GM21515 (cell line): Measurements from ENCODE around the gene JAG2.

Experiments used
- ATAC-seq: cut with Tn5 transposase; IDR thresholded peaks from one replicate; pipeline ENCODE4 v1.9.1; 2021; ENCODE audit not compliant: unreplicated experiment

The JAG2 gene

GRCh38 chr14:105152794-105153241, 15.8 kb downstream of the JAG2 start:
- no peak for ATAC-seq

- ATAC-seq = no peak
Measured at GRCh38 chr14:105151838-105152793, 16.5 kb downstream of the JAG2 start.

GRCh38 chr14:105151084-105151837, 17.3 kb downstream of the JAG2 start:
- ATAC-seq = no peak

GRCh38 chr14:105150368-105151083, 18.1 kb downstream of the JAG2 start:
- no peak for ATAC-seq

- ATAC-seq = no peak
Measured at GRCh38 chr14:105150026-105150367, 18.6 kb downstream of the JAG2 start.

- ATAC-seq = no peak
Measured at GRCh38 chr14:105149146-105149781, 19.3 kb downstream of the JAG2 start.

GRCh38 chr14:105148604-105149145, 19.9 kb downstream of the JAG2 start:
- ATAC-seq = no peak

- ATAC-seq = no peak
Measured at GRCh38 chr14:105147671-105148603, 20.6 kb downstream of the JAG2 start.

GRCh38 chr14:105146976-105147635, 21.5 kb downstream of the JAG2 start:
- no peak for ATAC-seq

GRCh38 chr14:105146181-105146975, 22.2 kb downstream of the JAG2 start:
- ATAC-seq = no peak

- ATAC-seq = no peak
Measured at GRCh38 chr14:105145381-105146180, 23.0 kb downstream of the JAG2 start.

GRCh38 chr14:105144666-105145380, 23.8 kb downstream of the JAG2 start:
- ATAC-seq = no peak

- no peak for ATAC-seq
Measured at GRCh38 chr14:105144026-105144665, 24.4 kb downstream of the JAG2 start.

GRCh38 chr14:105143451-105144025, 25.0 kb downstream of the JAG2 start:
- no peak for ATAC-seq

- ATAC-seq = no peak
Measured at GRCh38 chr14:105142651-105143450, 25.7 kb downstream of the JAG2 start.
